ENCODE measurements around the gene TDP2.
"Not testable (repeated sequence)": the region's sequence is repeated elsewhere in the genome, so short reads cannot be mapped to it uniquely, and the experiment has no call there.

Gene TDP2

GRCh38 chr6:24673625-24674024 is 6.9 kb upstream of the TDP2 start:
- Histone ChIP-seq H3K9me3 (replicated peaks; ENCODE audit: low read length) (no peaks in the 10 kb centered on the region), H3K4me1 (ENCODE audit: control insufficient read depth, insufficient read depth, low read length) (no peaks in the 10 kb centered on the region), H3K27me3 (ENCODE audit: control insufficient read depth, insufficient read depth, low read length) (no peaks in the 10 kb centered on the region), H3K4me3 (ENCODE audit: low read length) (no peak overlapping the region), H3K9ac (ENCODE audit: low read depth, low read length) (no peak overlapping the region), H3K4me2 (ENCODE audit: low read length) (no peak overlapping the region), H3K36me3 (ENCODE audit: insufficient read depth, low read length) (no peaks in the 10 kb centered on the region)

- H3K27me3 ChIP-seq (ENCODE audit: control insufficient read depth, insufficient read depth, low read length), result no peaks in the 10 kb centered on the region
- H3K4me1 ChIP-seq (ENCODE audit: control insufficient read depth, insufficient read depth, low read length), result peaks cover 2% of the 10 kb centered on the region
- H3K4me2 ChIP-seq (ENCODE audit: low read length), result no peak overlapping the region
- H3K9ac ChIP-seq (ENCODE audit: low read depth, low read length), result no peak overlapping the region
- H3K36me3 ChIP-seq (ENCODE audit: insufficient read depth, low read length), result no peaks in the 10 kb centered on the region
- H3K4me3 ChIP-seq (ENCODE audit: low read length), result no peak overlapping the region
- H3K9me3 ChIP-seq (replicated peaks; ENCODE audit: low read length), result no peaks in the 10 kb centered on the region
Measured at GRCh38 chr6:24672620-24673182, 6.0 kb upstream of the TDP2 start.

- not testable (repeated sequence) for H3K4me3 ChIP-seq (ENCODE audit: low read length); H3K4me1 ChIP-seq (ENCODE audit: control insufficient read depth, insufficient read depth, low read length); H3K4me2 ChIP-seq (ENCODE audit: low read length); H3K9me3 ChIP-seq (replicated peaks; ENCODE audit: low read length); H3K36me3 ChIP-seq (ENCODE audit: insufficient read depth, low read length); H3K27me3 ChIP-seq (ENCODE audit: control insufficient read depth, insufficient read depth, low read length); H3K9ac ChIP-seq (ENCODE audit: low read depth, low read length)
Measured at GRCh38 chr6:24671077-24671476, 4.4 kb upstream of the TDP2 start.

GRCh38 chr6:24670492-24670891 is 3.8 kb upstream of the TDP2 start:
- H3K4me2 ChIP-seq (ENCODE audit: low read length); H3K4me1 ChIP-seq (ENCODE audit: control insufficient read depth, insufficient read depth, low read length); H3K27me3 ChIP-seq (ENCODE audit: control insufficient read depth, insufficient read depth, low read length); H3K9ac ChIP-seq (ENCODE audit: low read depth, low read length); H3K4me3 ChIP-seq (ENCODE audit: low read length); H3K36me3 ChIP-seq (ENCODE audit: insufficient read depth, low read length); H3K9me3 ChIP-seq (replicated peaks; ENCODE audit: low read length): not testable (repeated sequence)

DNA sequence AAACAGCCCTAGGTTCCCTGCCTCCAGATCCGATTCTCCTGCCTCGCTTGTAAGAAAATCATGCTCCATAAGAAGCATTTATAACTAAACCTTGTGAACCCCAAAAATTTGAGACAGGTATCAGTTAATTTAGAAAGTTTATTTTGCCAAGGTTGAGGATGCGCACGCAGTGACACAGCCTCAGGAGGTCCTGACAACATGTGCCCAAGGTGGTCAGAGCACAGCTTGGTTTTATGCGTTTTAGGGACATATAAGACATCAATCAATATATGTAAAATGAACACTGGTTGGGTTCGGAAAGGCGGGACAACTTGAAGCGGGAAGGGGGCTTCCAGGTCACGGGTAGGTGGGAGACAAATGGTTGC is 2.3 kb upstream of the TDP2 start:
- no peaks in the 10 kb centered on the region for H3K27me3 ChIP-seq (ENCODE audit: control insufficient read depth, insufficient read depth, low read length)
- H3K4me3 ChIP-seq (ENCODE audit: low read length), result no peak overlapping the region
- H3K36me3 ChIP-seq (ENCODE audit: insufficient read depth, low read length), result no peaks in the 10 kb centered on the region
- peaks cover 13% of the 10 kb centered on the region for H3K4me1 ChIP-seq (ENCODE audit: control insufficient read depth, insufficient read depth, low read length)
- no peaks in the 10 kb centered on the region for H3K9me3 ChIP-seq (replicated peaks; ENCODE audit: low read length)
- no peak overlapping the region for H3K4me2 ChIP-seq (ENCODE audit: low read length)
- H3K9ac ChIP-seq (ENCODE audit: low read depth, low read length), result no peak overlapping the region

DNA sequence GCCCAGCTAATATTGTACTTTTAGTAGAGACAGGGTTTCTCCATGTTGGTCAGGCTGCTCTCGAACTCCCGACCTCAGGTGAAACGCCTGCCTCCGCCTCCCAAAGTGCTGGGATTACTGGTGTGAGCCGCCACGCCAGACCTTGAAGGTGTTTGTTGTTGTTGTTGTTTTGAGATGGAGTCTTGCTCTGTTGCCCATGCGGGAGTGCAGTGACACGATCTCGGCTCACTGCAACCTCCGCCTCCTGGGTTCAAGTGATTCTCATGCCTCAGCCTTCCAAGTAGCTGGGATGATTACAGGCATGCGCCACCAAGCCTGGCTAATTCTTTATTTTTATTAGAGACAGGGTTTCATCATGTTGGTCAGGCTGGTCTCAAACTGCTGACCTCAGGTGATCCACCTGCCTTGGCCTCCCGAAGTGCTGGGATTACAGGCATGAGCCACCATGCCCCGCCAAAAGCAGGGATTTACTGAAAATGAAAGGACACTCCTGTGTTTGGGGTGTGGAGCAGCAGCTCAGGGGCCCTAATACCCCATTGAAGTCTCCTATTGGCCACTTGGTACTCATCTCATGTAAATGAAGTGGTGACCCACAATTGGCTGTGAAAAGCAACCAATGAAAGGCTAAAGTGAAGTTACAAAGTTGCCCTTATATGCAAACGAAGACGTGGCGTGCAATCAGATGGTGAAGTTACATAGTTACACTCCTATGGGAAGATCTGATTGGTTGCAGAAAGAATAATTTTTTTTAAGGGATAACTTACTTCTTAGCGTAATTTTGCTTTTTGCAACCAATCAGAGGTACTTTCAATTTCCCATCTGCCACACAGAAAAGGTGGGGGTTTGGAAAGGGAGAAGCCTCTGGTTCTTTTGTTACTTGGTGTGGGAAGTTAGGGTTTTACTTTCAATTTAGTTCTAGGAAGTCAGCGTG is 1.6 kb upstream of the TDP2 start:
- H3K36me3 ChIP-seq (ENCODE audit: insufficient read depth, low read length); H3K9me3 ChIP-seq (replicated peaks; ENCODE audit: low read length); H3K9ac ChIP-seq (ENCODE audit: low read depth, low read length); H3K27me3 ChIP-seq (ENCODE audit: control insufficient read depth, insufficient read depth, low read length): not testable (repeated sequence)
- Histone ChIP-seq H3K4me2 (ENCODE audit: low read length) (peak overlapping the region; percentile 97), H3K4me1 (ENCODE audit: control insufficient read depth, insufficient read depth, low read length) (peaks cover 13% of the 10 kb centered on the region), H3K4me3 (ENCODE audit: low read length) (peak overlapping the region; percentile 95)

DNA sequence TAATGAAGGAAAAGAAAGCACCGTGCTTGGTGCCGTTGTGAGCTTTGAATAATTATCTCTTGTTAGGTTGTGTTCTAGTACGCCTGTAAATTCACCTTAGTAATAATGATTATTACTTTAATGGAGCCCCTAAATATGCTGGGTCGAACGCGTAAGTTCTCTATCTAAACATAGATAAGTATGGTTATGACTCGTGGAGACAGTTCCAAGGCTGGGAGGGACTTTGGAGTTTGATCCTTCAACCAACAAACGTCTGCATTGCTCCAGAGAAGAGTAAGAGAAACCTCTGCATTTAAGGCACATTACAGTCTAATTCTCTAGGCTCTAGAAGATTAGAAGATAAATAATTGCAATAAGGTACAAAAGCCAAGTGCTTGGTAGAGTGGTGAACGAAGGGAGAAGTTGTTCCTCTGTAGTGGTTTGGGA is 692 bp upstream of the TDP2 start:
- peak overlapping the region; percentile 97 for H3K4me2 ChIP-seq (ENCODE audit: low read length)
- H3K4me3 ChIP-seq (ENCODE audit: low read length), result peak overlapping the region; percentile 95
- no peaks in the 10 kb centered on the region for H3K9me3 ChIP-seq (replicated peaks; ENCODE audit: low read length)
- peak overlapping the region; percentile 91 for H3K9ac ChIP-seq (ENCODE audit: low read depth, low read length)
- H3K27me3 ChIP-seq (ENCODE audit: control insufficient read depth, insufficient read depth, low read length), result no peaks in the 10 kb centered on the region
- H3K36me3 ChIP-seq (ENCODE audit: insufficient read depth, low read length), result peaks cover 15% of the 10 kb centered on the region
- H3K4me1 ChIP-seq (ENCODE audit: control insufficient read depth, insufficient read depth, low read length), result peaks cover 13% of the 10 kb centered on the region

GRCh38 chr6:24666097-24666640 is 530 bp downstream of the TDP2 start:
- Histone ChIP-seq H3K9me3 (replicated peaks; ENCODE audit: low read length) (no peaks in the 10 kb centered on the region), H3K27me3 (ENCODE audit: control insufficient read depth, insufficient read depth, low read length) (no peaks in the 10 kb centered on the region), H3K4me1 (ENCODE audit: control insufficient read depth, insufficient read depth, low read length) (peaks cover 13% of the 10 kb centered on the region), H3K9ac (ENCODE audit: low read depth, low read length) (peak overlapping the region; percentile 91), H3K4me2 (ENCODE audit: low read length) (peak overlapping the region; percentile 97), H3K36me3 (ENCODE audit: insufficient read depth, low read length) (peaks cover 18% of the 10 kb centered on the region), H3K4me3 (ENCODE audit: low read length) (peak overlapping the region; percentile 95)

- no peak overlapping the region for H3K9ac ChIP-seq (ENCODE audit: low read depth, low read length)
- H3K4me1 ChIP-seq (ENCODE audit: control insufficient read depth, insufficient read depth, low read length), result peaks cover 19% of the 10 kb centered on the region
- peak overlapping the region; percentile 97 for H3K4me2 ChIP-seq (ENCODE audit: low read length)
- no peaks in the 10 kb centered on the region for H3K9me3 ChIP-seq (replicated peaks; ENCODE audit: low read length)
- H3K27me3 ChIP-seq (ENCODE audit: control insufficient read depth, insufficient read depth, low read length), result no peaks in the 10 kb centered on the region
- no peak overlapping the region for H3K4me3 ChIP-seq (ENCODE audit: low read length)
- H3K36me3 ChIP-seq (ENCODE audit: insufficient read depth, low read length), result peaks cover 18% of the 10 kb centered on the region
Measured at GRCh38 chr6:24664046-24664987, 2.4 kb downstream of the TDP2 start.

DNA sequence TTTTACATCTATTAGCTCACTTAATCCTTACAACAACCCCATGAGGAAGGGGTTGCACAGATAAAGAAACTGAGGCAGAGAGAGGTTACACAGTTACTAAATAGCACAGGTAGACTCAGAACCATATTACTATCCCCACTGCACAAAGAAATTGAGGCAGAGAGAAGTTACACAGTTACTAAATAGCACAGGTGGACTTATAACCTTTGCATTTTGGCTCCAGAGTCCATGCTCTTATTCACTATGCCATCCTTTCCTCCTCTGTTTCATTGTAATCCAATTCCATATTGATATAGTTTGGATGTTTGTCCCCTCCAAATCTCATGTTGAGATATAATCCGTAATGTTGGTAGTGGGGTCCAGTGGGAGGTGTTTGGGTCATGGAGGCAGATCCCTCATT is 3.5 kb downstream of the TDP2 start:
- H3K36me3 ChIP-seq (ENCODE audit: insufficient read depth, low read length), result peaks cover 18% of the 10 kb centered on the region
- H3K27me3 ChIP-seq (ENCODE audit: control insufficient read depth, insufficient read depth, low read length), result no peaks in the 10 kb centered on the region
- no peak overlapping the region for H3K4me2 ChIP-seq (ENCODE audit: low read length)
- H3K9ac ChIP-seq (ENCODE audit: low read depth, low read length), result no peak overlapping the region
- no peak overlapping the region for H3K4me3 ChIP-seq (ENCODE audit: low read length)
- H3K4me1 ChIP-seq (ENCODE audit: control insufficient read depth, insufficient read depth, low read length), result peaks cover 28% of the 10 kb centered on the region
- H3K9me3 ChIP-seq (replicated peaks; ENCODE audit: low read length), result no peaks in the 10 kb centered on the region

GRCh38 chr6:24662236-24662635 is 4.5 kb downstream of the TDP2 start:
- Histone ChIP-seq H3K4me2 (ENCODE audit: low read length) (no peak overlapping the region), H3K36me3 (ENCODE audit: insufficient read depth, low read length) (peaks cover 18% of the 10 kb centered on the region), H3K9ac (ENCODE audit: low read depth, low read length) (no peak overlapping the region), H3K27me3 (ENCODE audit: control insufficient read depth, insufficient read depth, low read length) (no peaks in the 10 kb centered on the region), H3K9me3 (replicated peaks; ENCODE audit: low read length) (no peaks in the 10 kb centered on the region), H3K4me3 (ENCODE audit: low read length) (no peak overlapping the region), H3K4me1 (ENCODE audit: control insufficient read depth, insufficient read depth, low read length) (peaks cover 23% of the 10 kb centered on the region)
